NCI-H1048 (cell line): Measurements from ENCODE around the gene S100A6.
A peak's percentile ranks its signal among the peaks of the same experiment; 100 is the strongest.

Source experiments
- DNase-seq: peaks from one replicate; lab custom pipeline; 2025; lab: John Stamatoyannopoulos, UW

The S100A6 gene

DNA sequence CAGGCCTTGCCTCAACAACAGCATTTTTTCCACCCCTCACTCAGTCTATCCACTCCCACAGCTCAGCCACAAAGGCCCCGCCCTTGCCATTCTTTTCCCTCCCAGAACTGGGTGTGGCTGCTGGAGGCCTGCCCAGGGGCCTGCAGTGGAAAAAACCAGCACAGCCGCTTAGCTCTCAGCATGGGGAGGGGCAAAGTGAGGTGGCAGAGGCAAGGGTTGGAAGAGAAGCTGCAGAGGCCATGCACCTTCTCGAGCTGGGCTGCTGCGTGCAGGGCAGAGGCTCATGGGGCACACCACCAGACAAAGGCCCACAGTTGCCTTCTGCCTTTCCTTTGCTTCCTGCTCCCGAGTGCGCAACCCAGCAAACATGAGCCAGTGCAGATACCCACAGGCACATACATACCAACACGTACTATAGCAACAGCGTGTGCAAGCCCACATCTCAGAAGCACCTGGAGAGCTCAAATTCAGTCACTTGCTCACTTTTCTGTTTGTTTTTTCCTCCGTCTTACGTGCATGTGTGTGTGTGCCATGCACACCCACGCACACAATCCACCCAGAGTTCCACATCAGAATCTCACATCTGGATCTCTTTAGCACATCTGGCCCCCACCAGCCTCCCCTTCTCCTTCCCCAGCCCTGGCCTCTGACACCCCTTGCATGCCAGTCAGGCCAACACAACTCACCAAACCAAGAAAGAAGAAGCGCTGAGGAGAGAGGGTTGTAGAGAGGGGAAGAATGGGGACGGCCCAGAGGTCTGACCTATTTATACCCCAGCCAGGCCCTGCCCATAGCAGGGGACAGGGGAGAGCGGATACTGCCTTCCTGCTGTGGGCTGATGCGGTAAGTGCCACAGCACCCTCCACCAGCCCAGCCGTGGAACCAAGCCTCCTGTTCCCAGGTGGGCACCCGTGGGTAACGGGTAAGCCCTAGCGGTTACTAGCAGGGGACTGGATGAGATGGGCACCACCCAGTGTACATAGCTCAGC, 9.6 kb upstream of the S100A6 start, which contains the start of gene S100A4:
TSS of gene S100A4 (minus strand) at position 740 of the 989 bp plus-strand sequence. CDS start 1,012 bp downstream, outside the sequence.
- peak; percentile 45 for DNase-seq

DNA sequence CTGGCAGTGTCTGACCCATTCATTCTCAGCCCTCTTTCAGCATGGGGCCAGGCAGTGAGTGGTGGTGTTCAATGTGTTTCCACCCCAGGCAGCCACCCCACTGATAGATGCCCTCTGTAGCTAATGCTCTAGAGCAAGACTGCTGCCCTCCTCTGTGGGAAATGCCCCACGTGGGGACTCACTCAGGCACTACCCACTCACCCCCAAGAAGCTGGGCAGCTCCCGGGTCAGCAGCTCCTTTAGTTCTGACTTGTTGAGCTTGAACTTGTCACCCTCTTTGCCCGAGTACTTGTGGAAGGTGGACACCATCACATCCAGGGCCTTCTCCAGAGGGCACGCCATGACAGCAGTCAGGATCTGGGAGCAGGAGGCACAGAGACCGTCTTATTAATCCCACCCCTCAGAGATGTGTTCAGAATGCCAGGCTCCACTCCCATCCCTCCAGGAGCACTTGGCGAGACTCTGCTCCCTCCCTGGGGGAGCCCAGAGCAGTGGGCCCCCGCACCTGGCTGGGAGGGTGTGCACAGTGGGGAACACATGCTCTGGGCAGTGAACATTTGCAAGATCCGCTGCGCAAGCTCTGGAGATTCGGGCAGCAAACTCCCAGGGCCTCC, 8.8 kb upstream of the S100A6 start:
- no peak for DNase-seq

DNA sequence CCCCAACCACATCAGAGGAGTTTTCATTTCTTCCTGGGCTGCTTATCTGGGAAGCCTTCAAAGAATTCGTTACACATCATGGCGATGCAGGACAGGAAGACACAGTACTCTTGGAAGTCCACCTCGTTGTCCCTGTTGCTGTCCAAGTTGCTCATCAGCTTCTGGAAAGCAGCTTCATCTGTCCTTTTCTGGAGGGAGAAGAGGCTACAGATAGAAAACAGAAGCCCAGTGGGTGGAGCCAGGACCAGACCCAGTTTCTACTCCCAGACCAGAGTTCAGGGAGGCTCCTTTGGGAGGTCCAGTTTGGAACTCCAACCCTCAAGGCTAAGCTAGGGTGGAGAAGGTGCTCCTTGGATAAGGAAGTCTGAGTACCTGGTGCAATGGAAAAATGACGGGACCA, 7.9 kb upstream of the S100A6 start:
- DNase-seq, result no peak

DNA sequence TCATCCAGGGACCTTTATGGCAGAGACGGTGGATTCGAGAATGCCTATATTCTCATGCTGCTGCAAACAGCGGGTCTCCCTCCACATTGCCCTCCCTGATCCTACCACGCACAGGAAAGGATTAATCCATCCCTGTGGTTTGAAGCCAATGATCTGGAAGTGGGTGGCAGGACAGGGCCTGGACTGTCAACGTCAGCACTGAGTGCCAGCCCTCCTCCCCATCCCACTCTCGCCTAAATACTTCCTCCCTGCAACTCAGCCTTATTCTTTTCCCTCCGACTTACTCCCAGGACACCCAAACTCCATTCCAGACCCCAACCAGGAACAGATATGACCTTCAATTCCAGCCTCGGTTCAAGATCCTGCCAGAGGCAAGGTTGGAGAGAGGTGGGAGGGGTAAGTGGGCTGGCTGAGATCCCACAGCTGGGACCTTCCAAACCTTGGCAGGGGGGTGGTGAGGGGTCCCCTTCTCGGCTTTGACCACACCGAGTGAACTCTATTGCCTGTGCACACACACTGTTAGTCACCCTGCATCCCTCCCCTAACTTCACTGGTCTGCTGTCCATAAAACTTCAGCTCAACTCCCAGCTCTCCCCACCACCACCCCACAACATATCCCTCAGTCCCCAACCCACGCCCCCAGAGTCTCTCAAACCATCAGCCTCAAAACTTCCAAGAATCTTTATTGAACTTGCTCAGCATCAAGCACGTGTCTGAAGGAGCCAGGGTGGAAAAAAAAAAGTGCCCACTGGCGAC, 7.3 kb upstream of the S100A6 start:
- no peak for DNase-seq

DNA sequence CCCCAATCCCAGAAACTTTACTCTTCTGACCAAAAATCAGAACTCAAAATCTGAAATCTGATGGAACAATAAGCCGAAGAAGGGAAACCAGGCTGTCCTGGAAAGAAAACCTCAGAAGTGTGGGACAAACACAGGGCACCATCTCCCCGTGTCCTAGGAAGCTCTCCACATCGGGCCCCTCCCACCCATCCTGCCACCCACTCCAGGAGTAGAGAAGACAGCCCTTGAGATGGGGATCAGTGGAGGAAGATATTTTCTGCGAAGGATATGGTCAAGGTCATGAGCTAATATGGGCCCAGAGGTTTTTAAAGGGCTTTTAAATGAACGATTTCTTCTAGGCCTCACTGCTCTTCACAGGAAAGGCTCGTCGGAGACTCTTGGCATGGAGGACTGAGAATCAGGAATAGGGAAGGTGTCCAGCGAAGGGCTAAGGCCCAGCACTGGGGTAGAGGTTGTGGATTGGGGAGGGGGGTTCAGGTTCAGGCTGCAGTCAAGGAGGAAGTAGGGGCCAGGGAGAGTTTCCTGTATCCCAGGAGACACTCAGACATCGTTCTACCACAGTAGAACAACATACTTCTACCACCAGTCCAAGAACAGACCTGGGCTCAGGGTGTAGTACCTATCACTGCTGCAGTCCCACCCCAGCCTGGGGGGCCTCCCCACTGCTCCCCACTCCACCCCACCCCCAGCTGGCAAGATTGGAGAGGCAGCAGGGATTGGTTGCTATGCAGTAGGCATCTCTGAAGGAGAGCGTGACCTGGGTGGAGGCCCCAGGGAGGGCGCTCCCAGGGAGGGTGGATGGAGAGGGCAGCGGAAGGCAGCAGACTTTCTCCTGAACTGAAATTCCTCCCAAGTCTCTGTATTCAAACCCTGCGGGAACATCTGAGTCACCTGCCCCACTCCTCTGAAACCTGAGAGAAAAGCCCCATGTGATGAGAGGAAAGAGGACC, 6.1 kb upstream of the S100A6 start:
- no peak for DNase-seq

DNA sequence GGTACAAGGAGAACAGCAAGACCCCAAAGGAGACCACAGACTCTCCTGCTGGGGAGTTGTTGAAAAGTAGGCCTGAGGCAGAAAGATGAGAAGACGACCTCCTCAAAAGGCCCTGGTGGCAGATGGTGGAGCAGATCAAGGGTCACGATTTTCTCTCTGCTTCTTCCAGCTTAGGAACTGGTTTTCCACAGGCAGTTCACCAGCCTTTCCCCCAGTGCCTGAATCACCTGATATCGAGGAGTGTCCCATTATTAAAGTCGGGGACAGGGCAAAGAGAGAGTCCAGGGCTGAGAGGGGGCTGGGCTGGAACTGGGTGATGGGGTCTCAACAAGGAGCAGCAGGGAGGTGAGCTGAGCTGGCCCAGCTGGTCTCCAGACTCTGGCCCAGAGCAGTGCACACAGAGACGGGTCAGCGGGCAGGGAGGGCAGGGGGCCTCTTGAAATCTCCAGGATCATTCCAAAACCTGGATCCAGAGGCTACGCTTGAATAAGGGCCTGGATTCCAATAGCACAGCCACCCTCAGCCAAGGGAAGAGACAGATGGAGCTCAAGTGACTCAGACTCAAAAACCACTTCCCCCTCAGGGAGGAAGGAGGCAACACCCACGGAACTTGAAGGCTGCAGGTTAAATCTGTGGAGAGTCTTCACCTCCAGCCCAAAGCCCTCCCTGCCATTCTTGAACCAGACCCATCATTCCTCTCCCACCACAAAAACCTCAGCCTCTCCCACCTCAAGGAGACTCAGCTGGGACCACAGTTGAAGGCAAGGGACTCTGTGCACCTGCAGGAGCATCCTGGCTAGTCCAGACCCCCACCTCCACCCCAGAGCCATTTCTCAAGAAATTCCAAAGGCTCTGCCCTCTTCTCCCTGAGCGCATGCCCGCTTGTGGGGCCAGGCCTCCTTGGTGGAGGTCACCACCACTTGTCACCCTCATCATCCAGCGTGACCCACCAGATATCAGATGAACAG, 4.9 kb upstream of the S100A6 start, which contains the start of gene S100A5:
TSS of gene S100A5 (minus strand) at position 541 of the 968 bp plus-strand sequence. CDS start 743 bp downstream, outside the sequence.
- no peak for DNase-seq

DNA sequence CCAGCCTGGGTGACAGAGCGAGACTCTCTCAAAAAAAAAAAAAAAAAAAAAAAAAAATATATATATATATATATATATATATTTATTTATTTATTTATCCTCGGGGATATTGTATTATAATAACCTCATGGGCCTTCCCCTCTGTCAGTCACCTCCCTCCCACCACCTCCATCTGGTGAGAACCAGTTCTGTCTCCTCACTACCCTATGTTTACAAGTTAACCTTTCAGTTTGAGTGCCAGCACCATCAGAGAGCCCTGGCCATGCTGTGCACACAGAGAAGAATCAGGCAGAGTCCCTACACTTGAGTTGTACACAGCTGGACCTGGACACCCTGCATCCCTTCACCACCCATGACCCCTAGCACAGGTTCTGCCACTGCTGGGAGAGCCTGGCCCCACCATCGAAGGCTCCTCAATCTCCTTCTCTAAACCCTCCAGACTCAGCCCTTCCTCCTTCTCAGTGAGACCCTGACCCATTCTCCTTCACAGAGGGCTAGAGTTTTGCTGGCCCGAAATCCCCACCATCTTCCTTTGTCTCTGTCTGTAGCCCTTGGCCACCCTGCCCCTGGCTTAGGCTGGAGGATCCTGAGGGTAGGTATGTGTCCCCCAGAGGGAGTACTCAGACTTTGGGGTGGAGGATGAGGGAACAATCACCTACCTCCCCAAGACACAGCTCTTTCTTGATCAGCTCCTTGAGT, 3.8 kb upstream of the S100A6 start:
- DNase-seq, result no peak

DNA sequence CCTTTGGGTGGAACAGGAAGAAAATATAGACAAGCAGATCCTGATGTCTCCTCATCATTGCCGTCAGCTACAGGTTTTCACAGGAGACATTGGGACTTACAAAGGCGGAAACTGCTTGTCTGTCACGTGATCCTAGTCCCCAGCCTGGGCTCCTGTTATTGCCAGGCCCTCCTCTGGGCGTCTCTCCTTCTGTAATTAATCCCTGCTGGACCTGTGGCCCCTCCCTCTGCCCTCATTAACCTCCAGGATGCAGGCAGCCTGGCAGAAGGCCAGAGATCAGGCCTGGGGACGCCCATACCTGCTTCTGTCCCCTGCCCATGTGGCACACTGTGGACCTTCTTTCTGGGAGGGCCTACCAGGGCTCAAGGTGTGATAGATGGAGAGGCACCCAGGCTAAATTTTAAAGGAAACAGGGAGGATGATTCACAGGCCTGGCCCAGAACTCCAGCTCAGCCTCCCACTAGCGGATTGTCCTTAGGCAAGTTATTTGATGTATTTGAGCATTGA, 2.6 kb upstream of the S100A6 start:
- DNase-seq, result no peak

DNA sequence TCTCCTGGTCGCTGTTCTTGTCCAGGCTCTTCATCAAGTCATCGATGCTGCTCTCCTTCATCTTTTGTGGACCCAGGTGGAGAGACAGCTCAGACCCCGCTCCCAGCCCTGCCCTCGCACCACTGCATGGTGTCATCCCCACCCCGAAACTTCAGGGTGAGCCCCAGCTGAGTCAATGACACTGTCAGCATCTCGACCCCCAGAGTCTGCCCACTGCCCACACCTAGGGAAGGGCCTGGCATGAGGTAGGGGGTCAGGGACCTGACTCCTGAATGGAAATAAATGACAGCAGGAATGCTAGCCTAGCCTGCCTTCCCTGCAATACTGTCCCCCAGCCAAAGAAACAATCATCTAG, 1.6 kb upstream of the S100A6 start:
- DNase-seq, result no peak

DNA sequence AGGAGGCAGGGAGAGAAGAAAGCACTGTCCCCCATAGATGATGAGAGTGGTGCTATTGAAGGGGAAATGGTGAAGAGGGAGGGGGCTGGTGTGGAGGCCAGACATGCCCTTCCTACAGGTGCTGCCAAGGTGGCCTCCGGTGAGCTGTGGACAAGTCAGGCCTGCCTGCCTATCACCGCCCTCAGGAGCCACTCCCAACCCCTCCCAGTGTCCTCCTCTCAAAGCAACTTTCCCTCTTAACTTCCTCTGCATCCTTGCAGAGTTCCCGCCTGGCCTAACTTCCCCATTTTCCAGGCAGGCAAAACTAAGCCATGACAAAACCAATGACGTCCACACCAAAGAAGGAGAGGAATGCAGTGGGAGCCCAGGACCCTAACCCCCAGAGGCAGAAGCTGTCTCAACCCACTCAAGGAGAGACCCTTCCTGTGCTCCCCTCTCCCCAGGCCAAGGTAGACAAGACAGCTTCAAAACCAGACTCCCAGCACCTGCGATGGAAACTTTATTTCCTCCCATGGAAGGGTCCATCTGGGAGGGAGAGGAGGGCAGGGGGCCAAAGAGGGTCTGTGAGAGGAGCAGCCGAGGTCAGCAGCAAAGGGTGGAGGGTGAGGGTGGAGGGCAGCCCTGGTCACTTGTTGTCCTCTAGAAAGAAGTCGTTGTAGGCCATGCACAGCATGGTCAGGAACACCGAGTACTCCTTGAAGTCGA, 1.0 kb upstream of the S100A6 start:
- no peak for DNase-seq

DNA sequence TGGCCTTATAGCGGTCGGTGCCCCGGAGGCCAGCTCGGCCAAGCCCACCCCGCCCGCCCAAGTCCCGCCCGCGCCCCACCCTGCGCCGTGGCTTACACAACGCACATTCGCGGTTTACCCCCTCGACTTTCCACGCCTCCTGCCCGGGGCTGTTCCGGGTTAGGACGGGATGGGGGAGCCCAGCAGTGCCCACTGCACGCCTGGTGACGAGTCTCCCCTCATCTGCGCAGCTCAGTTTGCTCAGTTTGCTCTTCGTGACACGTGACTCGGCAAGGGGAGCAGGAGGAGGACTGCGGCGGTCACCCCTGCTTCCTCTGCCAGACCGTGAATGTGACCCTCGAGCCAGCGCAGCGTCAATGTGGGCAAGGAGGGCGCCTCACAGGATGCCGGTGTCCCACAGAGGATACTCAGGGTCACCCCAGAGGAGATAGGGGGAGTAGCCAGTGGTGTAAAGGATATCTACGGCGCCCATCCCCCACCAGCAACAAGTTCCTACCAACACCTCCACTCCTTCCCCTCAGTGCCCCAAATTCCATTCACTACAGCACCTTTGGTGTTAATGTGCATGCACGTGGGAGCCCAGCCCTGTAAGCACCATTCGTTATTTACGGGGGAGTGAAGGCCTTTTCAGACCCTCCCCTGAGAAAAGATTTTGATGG, 350 bp upstream of the S100A6 start:
- DNase-seq, result no peak

DNA sequence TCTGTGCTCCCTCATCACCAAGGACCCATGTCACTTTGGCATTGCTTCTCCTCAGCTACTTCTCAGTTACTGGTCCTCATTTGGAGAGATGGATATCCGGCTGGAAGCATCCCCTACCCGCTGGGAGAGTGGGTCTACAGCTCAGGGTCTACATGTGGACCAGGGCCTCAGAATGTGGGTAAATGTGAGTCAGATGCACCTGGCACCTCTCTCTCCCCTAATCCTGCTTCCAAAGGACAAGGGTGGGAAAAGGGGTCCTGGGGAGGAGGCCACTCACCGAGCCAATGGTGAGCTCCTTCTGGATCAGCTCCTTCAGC, 908 bp downstream of the S100A6 start:
- no peak for DNase-seq

DNA sequence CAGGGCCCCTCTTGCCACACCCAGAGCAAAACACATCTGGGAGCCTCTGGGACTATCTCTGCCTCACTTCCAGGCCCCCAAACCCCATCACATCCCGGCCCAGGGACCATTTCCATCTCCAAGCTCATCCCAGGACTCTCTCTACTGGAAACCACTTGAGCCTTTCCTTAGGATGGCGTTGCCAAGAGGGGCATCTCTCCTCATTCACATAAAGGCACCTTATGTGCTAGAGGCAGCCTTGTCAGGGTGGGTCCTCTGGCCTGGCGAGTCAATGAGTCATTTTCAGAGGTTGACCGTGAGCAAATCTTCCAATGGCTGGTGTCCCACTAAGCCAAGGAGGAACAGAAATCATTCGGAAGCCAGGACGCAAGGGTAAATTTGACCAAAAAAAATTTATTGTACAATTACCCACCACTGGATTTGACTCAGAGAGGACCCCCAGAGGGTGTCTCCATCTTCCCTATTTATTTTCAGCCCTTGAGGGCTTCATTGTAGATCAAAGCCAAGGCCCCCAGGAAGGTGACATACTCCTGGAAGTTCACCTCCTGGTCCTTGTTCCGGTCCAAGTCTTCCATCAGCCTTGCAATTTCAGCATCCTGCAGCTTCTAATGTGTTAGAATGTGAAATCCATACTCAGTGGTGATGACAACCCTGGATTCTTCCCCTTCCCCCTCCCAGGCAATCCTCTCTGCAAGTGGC, 1.4 kb downstream of the S100A6 start:
- DNase-seq, result no peak

DNA sequence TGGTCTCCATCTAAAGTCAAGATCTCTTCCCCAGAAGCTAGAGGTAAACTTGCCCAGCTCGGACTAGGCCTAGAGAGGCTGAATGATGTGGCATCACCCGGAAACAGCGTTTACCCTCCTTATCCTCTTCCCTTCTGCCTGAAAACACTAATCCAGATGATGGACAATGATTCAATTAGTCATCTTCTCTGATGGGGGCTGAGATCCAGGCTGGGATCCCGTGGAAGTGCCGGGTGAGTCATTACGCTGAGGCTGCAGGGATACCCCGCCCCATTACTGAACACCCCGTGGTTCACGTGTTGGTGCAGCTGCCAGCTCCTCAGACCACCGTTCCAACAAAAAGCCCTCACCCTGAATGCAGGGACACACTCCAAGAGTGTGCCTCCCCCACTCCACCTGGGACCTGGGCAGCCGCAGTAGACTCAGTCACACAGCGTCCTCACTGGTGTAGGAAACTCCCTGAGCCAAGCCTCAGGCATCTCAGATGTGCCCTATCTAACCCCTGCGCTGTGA, 2.0 kb downstream of the S100A6 start:
- no peak for DNase-seq

DNA sequence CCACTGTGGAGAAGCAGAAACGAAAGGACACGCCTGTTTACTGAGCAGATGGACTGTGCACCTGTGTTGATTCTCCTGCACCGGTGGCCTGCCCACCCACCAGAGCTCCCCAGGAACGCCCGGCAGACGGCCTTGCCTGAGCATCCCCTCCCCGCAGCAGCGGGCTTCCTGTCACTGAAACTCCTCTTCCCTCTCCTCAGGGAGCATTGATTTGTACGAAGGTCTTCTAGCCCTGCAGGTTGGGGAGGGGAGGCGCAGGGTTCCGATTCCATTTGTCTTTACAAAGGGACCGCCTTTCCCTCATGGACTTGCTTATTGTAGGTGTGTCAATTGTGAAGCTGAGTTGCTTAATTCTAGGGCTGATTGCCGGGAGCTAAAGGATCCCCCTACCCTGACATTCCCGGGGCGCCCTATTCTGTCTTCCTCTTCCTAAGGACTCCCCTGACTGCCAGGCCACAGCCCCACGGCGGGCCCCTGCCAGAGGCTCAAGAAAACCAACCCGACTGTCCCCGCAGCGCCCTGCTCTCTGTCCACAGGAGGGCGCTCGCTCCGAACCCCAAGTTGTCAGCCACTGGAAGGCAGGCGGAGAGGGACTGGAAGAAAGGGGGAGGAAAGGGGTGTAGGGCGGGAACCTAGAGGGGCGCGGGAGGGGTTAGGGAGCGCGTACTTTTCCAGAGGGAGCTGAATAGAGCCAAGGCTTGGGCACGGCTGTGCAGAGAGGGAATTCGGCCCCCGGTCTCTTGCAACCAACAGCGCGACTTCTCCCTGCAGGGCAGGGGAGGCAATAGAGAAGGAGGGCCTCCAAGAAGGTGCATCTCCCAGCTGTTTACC, 2.8 kb downstream of the S100A6 start:
- no peak for DNase-seq

DNA sequence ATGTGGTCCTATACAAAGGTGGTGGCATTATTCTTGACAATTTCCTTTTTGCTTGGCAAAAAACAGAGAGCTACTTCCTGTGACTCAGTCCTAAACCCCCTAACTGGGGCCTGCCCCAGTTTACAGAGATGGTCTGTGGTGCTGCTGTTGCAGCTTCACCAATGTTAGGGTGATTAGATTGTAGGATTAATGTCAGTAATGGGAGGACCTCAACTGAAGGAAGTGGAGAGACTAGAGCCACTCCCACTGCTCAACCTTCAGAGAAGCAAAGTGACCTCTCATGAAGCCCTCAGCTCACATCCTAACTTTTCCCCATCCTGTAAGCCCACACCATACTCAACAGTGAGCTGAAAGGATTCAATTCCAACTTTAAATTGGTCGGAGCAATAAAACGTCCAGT, 3.6 kb downstream of the S100A6 start:
- no peak for DNase-seq

DNA sequence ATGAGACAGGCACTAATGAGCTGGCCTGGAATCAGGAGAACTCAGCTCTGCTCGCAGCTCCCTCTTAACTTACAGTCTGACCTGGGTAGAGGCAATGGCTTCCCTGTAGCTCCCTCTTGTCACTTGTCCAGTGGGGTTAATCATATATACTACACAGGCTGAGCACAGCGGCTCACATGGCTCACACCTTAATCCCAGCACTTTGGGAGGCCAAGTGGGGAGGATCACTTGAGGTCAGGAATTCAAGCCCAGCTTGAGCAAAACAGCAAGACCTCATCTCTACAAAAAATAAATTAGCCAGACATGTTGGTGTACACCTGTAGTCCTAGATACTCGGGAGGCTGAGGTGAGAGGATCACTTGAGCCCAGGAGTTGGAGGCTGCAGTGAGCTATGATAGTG, 4.2 kb downstream of the S100A6 start:
- DNase-seq, result no peak
